ENCODE results near the gene AOC1. TPM values are rescaled to one million over a fixed set of nuclear protein-coding genes. Genes with fewer than 3 reads are reported as not detected.

Gene AOC1
- total RNA-seq, 1 donor from 2014 or later, result 0.36 TPM

GRCh38 chr7:150820578-150821198 is 31.6 kb upstream of the AOC1 start:
- intact Hi-C loops (cut with micrococcal nuclease), result no loop called here
- H3K27ac ChIP-seq (replicated peaks), result peak overlapping the region; percentile 4

GRCh38 chr7:150823043-150823442 is 29.3 kb upstream of the AOC1 start:
- Histone ChIP-seq H3K4me3 (no peak overlapping the region), H3K36me3 (no peaks in the 10 kb centered on the region), H3K27me3 (ENCODE audit: low read depth) (no peaks in the 10 kb centered on the region), H3K9me3 (replicated peaks) (no peaks in the 10 kb centered on the region), H3K4me1 (peaks cover 55% of the 10 kb centered on the region), H3K27ac (replicated peaks) (peak overlapping the region; percentile 71)
- no peak for DNase-seq
- no peak for TF ChIP-seq CTCF (IDR thresholded peaks at IDR 0.05; ENCODE audit: borderline replicate concordance)
- intact Hi-C loops (cut with micrococcal nuclease), result no loop called here

More at GRCh38 chr7:150820578-150821198, 31.6 kb upstream of the AOC1 start:
- no peaks in the 10 kb centered on the region for H3K36me3 ChIP-seq
- no peak for DNase-seq
- TF ChIP-seq CTCF (IDR thresholded peaks at IDR 0.05; ENCODE audit: borderline replicate concordance), result no peak
- H3K9me3 ChIP-seq (replicated peaks), result peaks cover 16% of the 10 kb centered on the region
- peaks cover 37% of the 10 kb centered on the region for H3K4me1 ChIP-seq
- H3K27me3 ChIP-seq (ENCODE audit: low read depth), result no peaks in the 10 kb centered on the region
- no peak overlapping the region for H3K4me3 ChIP-seq

GRCh38 chr7:150823484-150824126 is 28.7 kb upstream of the AOC1 start:
- Histone ChIP-seq H3K9me3 (replicated peaks) (no peaks in the 10 kb centered on the region), H3K27me3 (ENCODE audit: low read depth) (no peaks in the 10 kb centered on the region), H3K36me3 (no peaks in the 10 kb centered on the region), H3K4me1 (peaks cover 55% of the 10 kb centered on the region), H3K27ac (replicated peaks) (peak overlapping the region; percentile 71), H3K4me3 (no peak overlapping the region)
- intact Hi-C loops (cut with micrococcal nuclease), result no loop called here
- no peak for TF ChIP-seq CTCF (IDR thresholded peaks at IDR 0.05; ENCODE audit: borderline replicate concordance)
- DNase-seq, result no peak

GRCh38 chr7:150824379-150825177 is 27.7 kb upstream of the AOC1 start:
- H3K4me3 ChIP-seq, result no peak overlapping the region
- no peaks in the 10 kb centered on the region for H3K27me3 ChIP-seq (ENCODE audit: low read depth)
- no peak for TF ChIP-seq CTCF (IDR thresholded peaks at IDR 0.05; ENCODE audit: borderline replicate concordance)
- intact Hi-C loops (cut with micrococcal nuclease), result no loop called here
- H3K9me3 ChIP-seq (replicated peaks), result no peaks in the 10 kb centered on the region
- no peaks in the 10 kb centered on the region for H3K36me3 ChIP-seq
- peak overlapping the region; percentile 71 for H3K27ac ChIP-seq (replicated peaks)
- peaks cover 55% of the 10 kb centered on the region for H3K4me1 ChIP-seq
- no peak for DNase-seq

GRCh38 chr7:150826061-150826849 is 26.1 kb upstream of the AOC1 start:
- Histone ChIP-seq H3K27ac (replicated peaks) (peak overlapping the region; percentile 71), H3K36me3 (no peaks in the 10 kb centered on the region), H3K4me3 (no peak overlapping the region), H3K27me3 (ENCODE audit: low read depth) (peaks cover 5% of the 10 kb centered on the region), H3K4me1 (peaks cover 43% of the 10 kb centered on the region), H3K9me3 (replicated peaks) (no peaks in the 10 kb centered on the region)
- intact Hi-C loops (cut with micrococcal nuclease), result no loop called here
- peak; percentile 66 for DNase-seq
- TF ChIP-seq CTCF (IDR thresholded peaks at IDR 0.05; ENCODE audit: borderline replicate concordance), result no peak

All from left ventricle myocardium inferior (tissue), 1 donor.